DMS 273 treated with DMSO at 0.1 percent for 48 hours (cell line): ENCODE measurements around the gene SLC45A1.
"Not testable (repeated sequence)": the region's sequence is repeated elsewhere in the genome, so short reads cannot be mapped to it uniquely, and the experiment has no call there.

Experiments used
- DNase-seq: peaks from one replicate; lab custom pipeline; 2025; lab: John Stamatoyannopoulos, UW

SLC45A1 gene

DNA sequence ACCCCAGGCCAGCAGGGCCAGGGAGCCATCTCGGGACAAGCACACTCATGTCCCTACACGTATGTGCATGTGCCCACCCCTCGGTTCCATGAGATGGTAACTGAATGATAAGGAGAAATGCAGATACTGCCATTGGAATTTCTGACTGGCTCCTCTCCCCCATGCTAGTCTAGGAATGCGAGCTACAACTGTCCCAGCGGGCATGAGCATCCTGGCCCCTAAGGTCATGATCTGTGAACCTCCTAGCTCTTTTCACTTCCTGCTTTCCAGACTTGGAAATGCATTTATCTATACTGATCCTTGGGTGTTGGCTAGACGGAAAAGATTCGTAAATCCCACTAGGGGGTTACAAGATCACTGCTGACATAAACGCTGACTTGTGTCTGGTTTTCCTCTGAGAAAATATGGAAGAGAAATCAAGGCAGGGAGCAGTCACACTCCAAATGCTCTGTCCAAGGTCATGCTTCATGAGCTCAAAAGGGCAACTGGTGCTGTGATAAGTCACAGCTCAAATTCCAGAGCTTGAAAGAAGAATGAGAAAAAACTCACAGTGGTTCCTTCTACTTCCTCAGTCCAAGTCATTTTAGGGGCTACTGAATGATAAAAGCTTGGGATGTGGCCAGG lies 49.8 kb downstream of the SLC45A1 start:
- no peak for DNase-seq

DNA sequence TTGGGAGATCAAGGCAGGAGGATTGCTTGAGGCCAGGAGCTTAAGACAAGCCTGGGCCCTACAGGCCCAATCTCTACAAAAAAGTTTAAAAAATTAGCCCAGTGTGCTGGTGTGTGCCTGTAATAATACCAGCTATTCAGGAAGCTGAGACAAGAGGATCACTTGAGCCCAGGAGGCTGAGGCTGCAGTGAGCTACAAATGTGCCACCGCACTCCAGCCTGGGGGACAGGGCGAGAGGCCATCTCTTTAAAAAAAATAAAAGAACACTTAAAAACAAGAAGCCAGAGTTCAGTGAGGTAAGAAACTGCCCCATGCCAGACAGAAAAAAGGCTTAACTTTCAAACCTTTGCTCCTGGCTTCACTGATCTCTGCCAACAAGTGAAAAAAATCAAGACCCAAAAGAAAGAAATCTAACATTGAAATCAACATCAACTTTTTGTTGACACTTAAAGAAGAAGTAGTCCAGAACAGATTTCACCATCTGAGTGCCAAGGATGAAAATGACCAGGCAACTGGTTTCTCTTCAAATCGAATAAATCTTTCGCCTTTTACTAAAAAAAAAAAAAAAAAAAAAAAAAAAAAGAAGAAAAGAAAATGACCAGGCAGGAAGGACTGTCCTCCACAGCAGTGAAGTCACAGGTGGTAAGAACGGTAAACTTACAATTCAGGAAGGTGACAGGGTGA lies 51.2 kb downstream of the SLC45A1 start:
- DNase-seq = no peak

DNA sequence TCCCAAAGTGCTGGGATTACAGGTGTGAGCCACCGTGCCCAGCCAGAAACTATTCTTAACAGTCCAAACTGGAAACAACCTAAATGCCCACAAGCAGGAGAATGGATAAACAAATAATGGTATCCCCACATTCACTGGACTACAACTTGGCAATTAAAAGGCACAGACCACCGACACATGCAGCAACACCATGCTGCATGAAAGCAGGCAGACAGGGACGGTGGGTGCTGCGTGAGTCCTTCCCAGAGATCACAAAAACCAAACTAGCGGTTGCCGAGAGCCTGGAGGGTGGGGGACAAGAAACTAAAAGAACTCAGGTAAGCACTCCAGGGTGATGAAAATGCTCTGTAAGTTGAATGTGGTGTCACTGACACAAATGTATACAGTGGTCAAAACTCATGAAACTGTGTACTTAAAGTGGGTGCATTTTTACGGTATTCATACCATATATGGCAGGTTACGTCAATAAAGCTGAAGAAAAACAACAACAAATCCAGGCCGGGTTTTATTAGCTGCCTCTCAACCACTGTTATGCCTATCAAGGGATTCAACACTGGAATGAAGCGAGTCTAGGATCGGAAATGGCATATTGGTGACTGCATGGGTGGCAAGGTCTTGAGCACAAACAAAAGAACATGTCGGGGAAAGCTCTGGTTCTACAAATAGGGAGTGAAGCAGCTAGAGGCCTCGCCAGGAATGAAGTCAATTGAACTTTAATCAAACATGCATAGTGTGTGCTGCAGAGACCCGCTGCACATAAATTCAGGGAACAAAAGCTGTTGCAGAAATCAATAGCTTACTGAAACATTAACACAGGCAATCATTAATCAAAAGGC lies 52.4 kb downstream of the SLC45A1 start:
- DNase-seq = no peak

DNA sequence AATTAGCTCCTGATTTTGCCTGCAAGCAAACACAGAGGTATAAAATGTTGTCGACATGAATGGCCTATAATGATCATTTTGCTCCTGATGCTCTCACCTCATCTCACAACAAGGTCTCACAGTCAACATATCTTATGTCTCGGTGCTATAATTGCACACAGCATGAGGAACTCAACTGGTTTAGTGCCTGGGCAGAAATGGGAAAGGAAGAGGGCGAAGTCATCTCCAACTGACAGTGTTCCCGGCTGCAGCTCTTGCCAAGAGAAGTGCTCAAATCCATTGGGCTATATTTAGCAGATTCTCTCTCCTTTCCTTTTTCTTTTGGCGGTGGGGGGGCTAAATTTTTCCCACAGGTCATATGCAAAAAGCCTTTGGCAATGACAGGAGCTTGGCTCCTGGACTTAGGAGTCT lies 53.0 kb downstream of the SLC45A1 start:
- DNase-seq = no peak

DNA sequence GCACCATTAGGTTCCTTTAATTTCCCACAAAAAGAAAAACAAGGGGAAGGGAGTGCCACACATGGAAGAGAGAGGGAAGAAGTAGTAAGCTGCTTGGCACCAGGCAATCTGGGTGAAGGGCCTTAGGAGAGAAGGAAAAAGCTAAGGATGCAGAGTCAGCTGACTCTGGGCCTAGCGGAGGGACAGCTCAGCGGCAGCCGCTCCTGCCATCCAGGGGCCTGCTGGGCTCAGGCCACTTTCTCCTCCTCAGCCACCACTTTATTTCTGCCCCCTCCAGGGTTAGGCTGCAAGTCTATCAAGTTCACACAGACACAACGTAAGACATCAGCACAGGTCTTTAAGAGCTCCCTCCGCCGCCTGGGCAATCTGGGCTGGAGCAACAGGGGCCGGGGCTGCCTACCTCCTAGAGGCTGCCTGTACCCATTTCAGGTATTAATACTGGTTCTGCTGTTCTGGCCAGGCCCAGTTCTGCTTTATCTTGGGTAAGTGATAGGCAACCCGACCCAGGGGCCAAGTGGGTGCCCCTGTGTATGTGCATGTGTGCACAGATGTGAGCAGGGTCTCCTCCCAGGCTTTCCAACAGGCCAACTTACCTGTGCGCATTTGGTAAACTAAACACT lies 53.6 kb downstream of the SLC45A1 start:
- DNase-seq = no peak

DNA sequence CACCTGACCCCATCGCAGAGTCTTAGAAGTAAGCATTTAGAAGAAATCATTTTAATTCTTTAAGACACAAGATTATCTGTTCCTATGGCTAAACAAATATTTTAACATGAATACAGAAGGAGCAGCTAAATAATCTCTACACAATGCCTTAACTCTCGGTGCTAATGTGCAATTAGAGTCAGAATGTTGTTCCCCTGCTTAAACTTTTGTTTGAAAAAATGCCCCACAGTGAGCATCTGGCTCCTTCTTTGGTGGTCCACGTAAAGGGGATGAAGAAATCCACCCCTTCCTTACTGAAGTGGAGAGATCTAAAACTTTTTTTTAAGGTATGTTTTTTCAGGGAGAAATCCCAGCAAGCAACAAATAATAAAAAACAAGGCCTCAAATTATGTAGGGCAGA lies 55.2 kb downstream of the SLC45A1 start:
- no peak for DNase-seq

DNA sequence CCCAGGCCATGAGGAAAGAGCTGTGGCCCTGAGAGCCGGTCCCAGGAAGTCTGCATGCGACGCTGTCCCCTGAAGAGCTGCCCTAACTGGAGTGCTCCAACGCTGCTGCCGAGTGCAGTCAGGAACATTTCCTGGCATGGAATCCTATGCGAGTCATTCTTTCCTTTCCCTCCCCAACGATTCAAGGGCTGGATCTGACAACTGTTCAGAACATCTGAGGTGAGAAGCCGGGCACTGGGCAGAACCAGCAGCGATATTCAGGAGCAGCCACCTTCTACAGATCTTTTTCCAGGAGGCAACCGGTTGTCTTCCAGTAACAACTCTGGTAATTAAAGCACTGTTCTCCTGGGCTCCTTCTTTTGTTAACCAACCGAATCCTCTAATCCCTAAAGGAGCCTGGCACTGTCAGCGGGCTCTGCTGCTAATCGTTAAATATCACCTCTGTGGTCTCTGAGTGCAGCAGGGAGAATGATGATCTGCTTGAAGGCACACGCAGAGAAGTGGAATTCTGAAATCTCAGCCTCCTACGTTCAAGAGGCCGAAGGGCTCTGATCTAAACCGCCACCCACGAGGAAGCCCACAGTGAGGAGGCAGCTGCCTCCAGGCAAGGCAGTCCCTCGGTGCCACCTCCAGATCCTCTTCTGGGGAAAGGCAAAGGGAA lies 55.8 kb downstream of the SLC45A1 start:
- no peak for DNase-seq

DNA sequence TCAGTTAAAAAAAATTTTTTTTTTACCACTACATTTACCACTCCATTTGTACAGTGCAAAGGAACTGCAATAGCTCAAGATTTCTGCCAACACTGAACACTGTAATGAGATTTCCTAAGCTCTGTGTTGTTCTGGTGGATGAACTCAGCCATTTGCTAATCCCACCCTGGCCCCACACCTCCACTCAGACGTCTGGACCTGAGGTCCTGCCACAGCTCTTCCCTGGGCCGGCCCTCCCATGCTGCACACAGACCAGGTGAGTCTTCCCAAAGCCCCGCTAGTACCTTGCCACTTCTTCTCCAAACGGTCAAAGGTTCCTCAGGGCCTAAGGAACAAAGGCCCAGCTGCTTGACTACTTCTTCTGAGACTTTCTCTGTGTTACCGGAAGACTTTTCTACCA lies 56.4 kb downstream of the SLC45A1 start:
- DNase-seq = no peak

DNA sequence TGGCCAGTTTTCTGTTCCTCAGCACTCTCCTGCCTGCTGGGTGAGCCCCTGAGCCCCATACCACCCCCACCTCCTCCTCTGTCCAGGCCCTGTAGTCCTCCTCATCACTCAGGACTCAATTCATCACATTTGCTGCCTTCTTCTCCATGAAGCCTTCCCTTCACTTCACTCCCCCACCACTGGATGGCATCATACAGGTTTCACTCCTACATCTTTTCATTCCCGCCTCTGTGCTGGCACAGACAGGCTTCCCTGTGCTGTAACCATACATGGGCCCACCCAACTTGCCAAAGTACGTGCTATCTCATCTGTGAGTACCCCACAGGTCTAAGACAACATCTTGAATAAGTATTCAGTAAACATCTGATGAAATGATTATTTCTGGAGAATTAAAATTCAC lies 56.9 kb downstream of the SLC45A1 start:
- no peak for DNase-seq

DNA sequence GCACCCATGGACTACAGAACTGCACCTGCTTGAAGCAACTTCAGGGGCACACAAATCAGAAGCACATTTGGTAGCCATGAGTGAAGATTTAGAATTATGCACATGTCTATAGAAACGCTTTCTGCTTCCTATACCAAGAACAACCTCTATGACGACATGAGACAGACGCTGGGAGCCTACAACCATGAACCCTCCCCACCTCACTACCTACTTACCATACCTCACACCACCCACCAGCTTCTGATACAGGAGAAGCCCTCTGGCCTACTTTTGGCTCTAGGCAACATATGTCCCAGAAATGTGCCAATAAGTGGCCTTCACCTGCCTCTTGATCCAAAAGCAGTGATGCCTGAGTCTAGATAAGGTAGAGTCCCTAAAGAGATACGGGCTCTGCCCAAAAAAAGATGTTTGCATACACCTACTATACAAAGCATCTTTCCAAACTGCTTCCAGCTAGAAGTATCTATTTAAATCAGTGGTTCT lies 58.5 kb downstream of the SLC45A1 start:
- DNase-seq = no peak

DNA sequence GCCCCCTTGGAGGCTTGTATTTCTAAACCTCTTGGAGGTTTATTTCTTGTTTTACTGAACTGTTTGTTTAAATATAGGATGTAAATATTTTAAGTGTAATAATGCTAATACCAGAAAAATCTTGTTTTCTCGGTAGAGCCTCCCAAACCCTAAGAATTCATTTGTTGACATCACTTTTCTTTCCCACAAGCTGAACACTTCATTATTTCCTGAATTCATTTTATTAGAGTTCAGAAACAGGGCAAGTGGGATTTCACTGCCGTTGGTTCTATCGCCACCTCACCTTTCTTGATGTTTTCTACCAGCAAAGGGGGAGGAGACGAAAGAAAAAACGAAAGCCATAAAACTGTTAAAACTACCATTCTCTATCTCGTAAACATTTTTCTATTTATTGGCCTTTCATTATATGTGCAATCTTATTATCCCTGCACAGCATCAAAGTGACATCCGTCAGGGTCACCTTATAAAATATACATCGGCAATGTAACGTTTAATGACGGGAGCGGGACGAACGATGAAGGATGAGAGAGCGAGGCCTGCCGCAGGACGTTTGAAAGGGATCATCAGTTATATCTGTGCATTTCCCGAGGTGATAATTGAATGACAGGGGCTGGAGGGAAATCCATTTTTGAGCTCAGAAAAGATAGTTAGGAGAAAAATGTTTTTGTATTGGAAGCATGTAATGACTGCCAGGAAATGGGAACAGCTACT lies 59.5 kb downstream of the SLC45A1 start:
- DNase-seq = no peak

DNA sequence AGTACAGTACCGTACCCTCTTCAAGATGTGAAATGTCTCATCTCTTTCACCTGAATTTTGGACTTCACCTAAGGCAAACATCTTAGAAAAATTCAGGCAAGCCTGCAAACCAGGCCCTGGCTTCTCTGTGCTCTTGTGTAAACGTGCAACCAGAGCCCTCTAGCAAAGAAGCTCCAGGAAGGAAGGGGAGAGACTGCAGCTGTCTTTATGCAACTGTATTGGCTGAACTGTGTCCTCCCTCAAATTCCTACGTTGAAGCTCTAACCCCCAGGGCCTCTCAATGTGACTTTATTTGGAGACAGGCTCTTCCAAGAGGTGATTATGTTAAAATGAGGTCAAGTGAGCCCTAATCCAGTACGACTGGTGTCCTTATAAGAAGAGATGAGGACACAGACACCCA lies 60.3 kb downstream of the SLC45A1 start:
- no peak for DNase-seq

DNA sequence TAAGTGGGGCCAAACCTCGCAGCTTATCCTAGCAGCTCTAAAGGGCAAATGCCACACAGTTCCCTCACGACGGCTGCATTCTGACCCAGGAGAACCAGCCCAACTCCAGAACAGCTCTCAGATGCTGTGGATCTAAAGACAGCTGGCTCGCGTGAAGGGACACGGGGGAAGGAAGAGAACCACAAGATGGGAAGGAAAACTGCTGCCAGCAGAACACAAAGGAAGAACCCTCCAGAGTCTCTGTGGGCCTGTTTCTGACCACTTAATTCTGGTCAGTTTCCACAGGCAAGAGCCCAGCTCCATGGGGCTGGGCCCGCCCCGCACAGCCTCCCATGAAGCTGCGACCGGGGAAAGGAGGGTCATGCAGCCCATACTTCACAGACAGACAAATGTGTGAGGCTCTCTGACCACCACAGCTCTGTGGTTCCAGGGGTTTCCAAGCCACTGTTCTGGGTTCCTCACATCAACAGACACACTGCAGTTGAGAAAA lies 61.1 kb downstream of the SLC45A1 start:
- no peak for DNase-seq

DNA sequence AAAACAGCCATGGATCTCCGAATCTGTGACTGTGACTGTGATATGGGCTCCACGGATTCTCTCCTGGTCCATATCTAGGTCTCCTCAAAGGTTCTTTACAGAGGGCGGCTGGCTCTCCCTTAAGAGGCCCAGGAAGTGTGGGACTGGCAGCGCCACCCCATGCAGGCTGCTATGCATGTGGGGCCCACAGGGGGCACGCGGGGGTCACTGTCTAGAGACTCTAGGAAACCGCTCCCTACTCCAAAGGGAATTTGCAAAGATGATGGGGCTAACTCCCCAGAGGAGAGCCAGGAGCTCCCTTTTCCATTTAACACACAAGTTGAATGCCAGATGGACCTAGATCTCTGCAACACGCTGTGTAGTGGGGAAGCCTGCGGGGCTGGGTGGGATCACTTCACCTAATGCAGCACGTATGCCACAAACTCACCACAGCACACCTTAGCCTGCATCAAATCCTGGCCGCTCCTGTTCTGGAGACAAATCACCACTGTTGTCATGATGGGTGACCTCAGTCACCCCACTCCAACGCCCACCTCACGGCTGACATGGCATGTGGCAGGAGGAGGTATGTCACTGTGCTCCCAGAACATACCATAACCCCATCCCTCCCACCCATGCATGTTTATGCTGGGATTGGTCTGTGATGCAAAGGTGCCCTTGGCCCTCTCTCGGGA lies 61.7 kb downstream of the SLC45A1 start:
- DNase-seq = no peak

DNA sequence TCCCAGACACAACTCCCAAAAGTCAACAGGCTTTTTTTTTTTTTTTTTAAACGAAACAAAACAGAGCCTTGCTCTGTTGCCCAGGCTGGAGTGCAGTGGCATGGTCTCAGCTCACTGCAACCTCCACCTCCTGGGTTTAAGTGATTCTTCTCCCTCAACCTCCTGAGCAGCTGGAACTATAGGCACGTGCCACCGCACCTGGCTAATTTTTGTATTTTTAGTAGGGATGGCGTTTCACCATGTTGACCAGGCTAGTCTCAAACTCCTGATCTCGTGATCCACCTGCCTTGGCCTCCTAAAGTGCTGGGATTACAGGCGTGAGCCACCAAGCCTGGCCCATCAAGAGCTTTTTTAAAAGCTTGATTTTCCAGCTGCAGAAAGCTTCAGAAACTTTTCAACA lies 62.4 kb downstream of the SLC45A1 start:
- DNase-seq = not testable (repeated sequence)

DNA sequence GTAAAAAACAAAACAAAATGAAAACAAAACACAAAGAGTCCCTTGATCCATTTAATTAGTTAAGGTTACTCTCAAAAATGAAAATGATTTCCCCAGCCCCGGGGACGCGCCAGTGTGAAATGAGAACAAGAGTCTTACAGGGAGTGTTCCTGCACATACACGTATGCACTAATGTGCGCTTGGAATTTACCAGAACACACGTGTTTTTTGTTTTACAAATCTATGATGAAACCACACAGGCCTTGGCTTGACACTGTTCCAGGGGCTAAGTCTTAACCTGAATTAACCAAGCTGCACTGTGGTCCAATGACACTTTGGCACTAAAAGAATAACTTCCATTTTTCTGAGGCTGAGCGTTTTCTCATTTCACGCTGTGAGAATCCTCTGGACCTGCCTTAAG lies 63.7 kb downstream of the SLC45A1 start:
- DNase-seq = no peak

DNA sequence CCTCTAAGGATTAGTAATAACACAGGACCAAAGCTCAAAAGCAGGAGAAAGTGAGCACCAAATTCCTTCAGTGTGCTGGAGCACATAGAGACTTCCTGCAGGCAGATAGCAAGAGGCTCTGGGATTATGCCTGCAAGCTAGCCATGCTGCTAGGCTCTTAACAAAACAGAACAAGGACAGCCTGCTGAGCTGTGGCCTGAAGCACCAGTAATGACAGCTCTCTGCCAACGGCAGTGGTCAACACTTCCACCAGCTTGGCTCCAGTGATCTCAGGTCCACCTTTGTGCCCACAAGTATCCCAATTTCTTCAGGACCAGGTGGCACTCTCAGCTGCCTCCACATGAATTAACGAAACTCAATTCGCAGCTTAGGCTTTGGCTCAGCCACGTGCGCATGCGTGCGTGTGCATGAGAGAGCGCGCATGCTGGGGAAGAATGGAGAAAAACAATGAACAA lies 64.2 kb downstream of the SLC45A1 start:
- DNase-seq = no peak

DNA sequence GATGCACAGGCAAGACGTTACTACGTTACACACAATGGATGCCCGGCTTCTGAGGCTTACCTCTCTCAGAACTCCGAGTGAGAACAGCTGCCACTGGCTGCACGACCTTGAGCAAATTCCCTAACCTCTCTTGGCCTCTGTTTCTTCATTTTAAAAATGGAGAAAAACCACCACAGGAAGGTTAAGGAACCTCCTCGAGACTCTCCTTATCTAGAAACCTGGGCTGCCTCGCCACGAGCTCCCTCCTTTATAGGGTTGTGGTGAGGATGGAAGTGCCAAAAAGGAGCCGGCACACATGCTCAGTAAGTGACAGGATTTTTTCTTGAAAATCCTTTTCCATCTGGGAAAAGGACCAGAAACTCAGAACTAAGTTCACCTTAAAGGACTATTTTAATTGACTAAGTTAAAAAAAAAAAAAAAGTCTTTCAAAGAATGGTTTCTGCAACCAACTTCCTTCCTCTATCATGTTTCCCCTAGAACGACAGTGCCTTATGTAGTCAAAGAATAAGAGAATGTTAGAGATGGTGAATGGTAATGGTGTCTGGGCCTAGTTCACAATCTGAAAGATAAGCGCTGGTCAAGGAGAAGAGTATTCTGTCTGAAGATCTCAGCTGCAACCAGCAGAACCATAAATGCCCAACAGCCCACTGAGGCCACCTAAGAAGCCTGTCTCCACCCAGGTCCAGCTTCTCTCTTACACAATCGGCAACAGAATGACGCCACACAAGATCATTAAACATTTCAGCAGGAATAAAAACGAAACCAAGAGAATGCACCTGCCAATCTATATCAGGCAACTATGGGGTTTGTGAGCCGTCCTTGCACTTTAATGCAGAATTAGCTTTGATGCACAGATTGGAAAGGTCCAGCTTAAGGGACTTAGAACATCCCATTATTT lies 64.9 kb downstream of the SLC45A1 start:
- no peak for DNase-seq

DNA sequence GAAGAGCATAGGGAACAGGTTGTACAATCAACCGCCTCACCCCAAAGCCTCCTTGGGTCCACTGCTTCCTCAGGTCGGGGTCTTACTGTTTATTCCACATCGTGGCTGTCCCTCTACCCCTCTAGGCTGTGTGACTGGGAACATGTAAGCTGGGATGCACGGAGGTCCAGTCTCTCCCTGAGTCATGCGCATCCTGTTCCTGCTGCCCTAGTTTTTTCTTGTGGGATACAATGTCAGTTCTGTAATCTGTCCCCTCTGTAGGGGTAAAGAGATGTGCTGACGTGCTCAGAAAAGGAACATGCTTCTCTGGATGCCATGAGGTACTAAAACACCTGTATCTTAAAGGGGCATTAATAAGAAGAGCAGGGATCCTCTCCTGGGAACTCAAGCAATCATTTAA lies 66.2 kb downstream of the SLC45A1 start:
- DNase-seq = no peak
